ENCODE results near the gene ZNF716. TPM values are rescaled to one million over a fixed set of nuclear protein-coding genes. Genes with fewer than 3 reads are reported as not detected.
"Not testable (repeated sequence)": the region's sequence is repeated elsewhere in the genome, so short reads cannot be mapped to it uniquely, and the experiment has no call there.

ZNF716 gene
- total RNA-seq, 1 donor from 2014 or later: not detected

DNA sequence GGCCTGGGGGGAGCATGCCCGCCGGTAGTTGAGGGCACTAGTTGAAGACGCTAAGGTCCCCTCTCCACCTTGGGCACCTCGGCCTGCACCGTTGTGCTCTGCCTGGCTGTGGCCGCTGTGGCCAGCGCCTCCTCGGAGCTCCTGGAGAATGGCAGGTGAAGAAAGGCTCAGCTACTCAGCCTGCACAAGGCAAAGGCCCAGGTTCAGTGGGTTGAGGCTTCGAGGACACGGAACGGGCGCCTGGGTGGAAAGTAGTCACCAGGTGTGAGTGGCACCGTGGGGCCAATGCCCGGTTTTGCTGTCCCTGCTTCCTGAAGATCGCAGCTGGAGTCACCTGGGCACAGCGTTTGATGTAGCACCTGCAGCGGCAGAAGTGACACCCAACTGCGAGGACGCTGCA, 12.4 kb upstream of the ZNF716 start:
- Histone ChIP-seq H3K4me1 (no peaks in the 10 kb centered on the region), H3K36me3 (no peaks in the 10 kb centered on the region), H3K9me3 (no peaks in the 10 kb centered on the region), H3K4me3 (no peak overlapping the region), H3K27ac (no peak overlapping the region), H3K27me3 (no peaks in the 10 kb centered on the region)
- TF ChIP-seq POLR2AphosphoS5 (IDR thresholded peaks at IDR 0.05; ENCODE audit: insufficient read depth in 1 of 2, low read depth in 1 of 2): no peak
- TF ChIP-seq, protein P1, sequence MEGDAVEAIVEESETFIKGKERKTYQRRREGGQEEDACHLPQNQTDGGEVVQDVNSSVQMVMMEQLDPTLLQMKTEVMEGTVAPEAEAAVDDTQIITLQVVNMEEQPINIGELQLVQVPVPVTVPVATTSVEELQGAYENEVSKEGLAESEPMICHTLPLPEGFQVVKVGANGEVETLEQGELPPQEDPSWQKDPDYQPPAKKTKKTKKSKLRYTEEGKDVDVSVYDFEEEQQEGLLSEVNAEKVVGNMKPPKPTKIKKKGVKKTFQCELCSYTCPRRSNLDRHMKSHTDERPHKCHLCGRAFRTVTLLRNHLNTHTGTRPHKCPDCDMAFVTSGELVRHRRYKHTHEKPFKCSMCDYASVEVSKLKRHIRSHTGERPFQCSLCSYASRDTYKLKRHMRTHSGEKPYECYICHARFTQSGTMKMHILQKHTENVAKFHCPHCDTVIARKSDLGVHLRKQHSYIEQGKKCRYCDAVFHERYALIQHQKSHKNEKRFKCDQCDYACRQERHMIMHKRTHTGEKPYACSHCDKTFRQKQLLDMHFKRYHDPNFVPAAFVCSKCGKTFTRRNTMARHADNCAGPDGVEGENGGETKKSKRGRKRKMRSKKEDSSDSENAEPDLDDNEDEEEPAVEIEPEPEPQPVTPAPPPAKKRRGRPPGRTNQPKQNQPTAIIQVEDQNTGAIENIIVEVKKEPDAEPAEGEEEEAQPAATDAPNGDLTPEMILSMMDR (IDR thresholded peaks at IDR 0.05): no peak
- TF ChIP-seq POLR2A (IDR thresholded peaks at IDR 0.05): no peak
- intact Hi-C loops (cut with DNase I): no loop called here
- no peak for DNase-seq (ENCODE audit: extremely low spot score in 2 of 2)

DNA sequence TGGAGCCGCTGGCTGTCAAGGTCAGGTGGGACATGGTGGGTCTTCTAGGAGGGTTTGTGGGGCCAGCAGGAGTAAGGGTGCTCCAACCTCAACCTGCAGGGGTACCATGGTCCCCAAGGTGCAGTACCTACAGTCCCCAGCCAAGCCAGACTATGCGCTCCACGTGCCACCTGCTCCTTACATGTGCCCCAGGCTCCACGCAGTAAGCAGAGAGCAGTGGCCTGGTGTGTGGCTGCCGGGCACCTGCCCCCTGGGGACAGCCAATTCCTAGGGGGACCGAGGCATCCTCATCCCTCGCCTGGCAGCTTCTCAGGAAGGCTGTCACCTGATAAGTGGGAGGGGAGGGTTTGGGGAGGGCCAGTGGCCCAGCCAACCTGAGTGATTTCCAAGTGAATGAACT, 11.7 kb upstream of the ZNF716 start:
- Histone ChIP-seq H3K4me3 (no peak overlapping the region), H3K4me1 (no peaks in the 10 kb centered on the region), H3K27me3 (no peaks in the 10 kb centered on the region), H3K27ac (no peak overlapping the region), H3K9me3 (no peaks in the 10 kb centered on the region), H3K36me3 (no peaks in the 10 kb centered on the region)
- DNase-seq (ENCODE audit: extremely low spot score in 2 of 2): no peak
- no peak for TF ChIP-seq POLR2A (IDR thresholded peaks at IDR 0.05)
- no peak for TF ChIP-seq POLR2AphosphoS5 (IDR thresholded peaks at IDR 0.05; ENCODE audit: insufficient read depth in 1 of 2, low read depth in 1 of 2)
- TF ChIP-seq, protein P1 (IDR thresholded peaks at IDR 0.05): no peak
- intact Hi-C loops (cut with DNase I): no loop called here

DNA sequence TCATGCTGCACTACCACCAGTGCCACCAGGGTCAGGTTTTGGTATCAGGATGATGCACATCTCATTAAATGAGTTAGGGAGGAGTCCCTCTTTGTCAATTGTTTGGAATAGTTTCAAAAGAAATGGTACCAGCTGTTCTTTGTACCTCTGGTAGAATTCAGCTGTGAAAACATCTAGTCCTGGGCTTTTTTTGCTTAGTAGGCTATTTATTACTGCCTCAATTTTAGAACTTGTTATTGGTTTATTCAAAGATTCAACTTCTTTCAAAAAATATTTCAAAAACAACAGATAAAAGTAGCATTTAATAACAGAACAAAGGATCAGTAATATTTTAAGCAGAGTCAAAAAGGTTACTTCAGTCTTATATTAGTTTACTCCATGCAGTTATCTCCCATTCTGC, 6.4 kb upstream of the ZNF716 start:
- TF ChIP-seq, protein P1 (IDR thresholded peaks at IDR 0.05): no peak
- TF ChIP-seq POLR2AphosphoS5 (IDR thresholded peaks at IDR 0.05; ENCODE audit: insufficient read depth in 1 of 2, low read depth in 1 of 2) (no peak), POLR2A (IDR thresholded peaks at IDR 0.05) (no peak)
- Histone ChIP-seq H3K36me3 (no peaks in the 10 kb centered on the region), H3K4me3 (no peak overlapping the region), H3K27me3 (no peaks in the 10 kb centered on the region), H3K4me1 (no peaks in the 10 kb centered on the region), H3K9me3 (no peaks in the 10 kb centered on the region), H3K27ac (no peak overlapping the region)
- no peak for DNase-seq (ENCODE audit: extremely low spot score in 2 of 2)
- intact Hi-C loops (cut with DNase I): no loop called here

DNA sequence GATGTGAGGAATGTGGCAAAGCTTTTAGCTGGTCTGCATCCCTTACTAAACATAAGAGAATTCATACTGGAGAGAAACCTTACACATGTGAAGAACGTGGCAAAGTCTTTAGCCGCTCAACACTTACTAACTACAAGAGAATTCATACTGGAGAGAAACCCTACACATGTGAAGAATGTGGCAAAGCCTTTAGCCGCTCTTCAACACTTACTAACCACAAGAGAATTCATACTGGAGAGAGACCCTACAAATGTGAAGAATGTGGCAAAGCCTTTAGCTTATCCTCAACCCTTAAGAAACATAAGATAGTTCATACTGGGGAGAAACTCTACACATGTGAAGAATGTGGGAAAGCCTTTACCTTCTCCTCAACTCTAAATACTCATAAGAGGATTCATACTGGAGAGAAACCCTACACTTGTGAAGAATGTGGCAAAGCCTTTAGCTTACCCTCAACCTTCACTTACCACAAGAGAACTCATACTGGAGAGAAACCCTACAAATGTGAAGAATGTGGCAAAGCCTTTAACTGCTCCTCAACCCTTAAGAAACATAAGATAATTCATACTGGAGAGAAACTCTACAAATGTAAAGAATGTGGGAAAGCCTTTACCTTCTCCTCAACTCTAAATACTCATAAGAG, 19.3 kb downstream of the ZNF716 start:
- H3K36me3 ChIP-seq; H3K4me3 ChIP-seq; H3K27ac ChIP-seq; DNase-seq (ENCODE audit: extremely low spot score in 2 of 2); intact Hi-C loops (cut with DNase I); H3K4me1 ChIP-seq; H3K27me3 ChIP-seq: not testable (repeated sequence)
- peaks cover 22% of the 10 kb centered on the region for H3K9me3 ChIP-seq

DNA sequence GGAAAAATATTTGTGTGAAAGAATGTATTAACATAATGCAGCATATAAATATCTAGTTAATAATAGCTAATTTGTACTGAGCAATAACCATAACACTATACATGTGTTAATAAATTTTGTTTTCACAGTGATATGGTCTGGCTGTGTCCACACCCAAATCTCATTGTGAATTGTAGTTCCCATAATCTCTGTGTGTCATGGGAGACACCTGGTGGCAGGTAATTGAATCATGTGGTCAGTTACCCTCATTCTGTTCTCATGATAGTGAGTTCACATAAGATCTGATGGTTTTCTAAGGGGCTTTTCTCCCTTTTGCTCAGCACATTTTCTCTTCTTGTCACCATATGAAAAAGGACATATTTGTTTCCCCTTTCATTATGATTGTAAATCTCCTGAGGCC, 30.3 kb downstream of the ZNF716 start:
- H3K9me3 ChIP-seq; DNase-seq (ENCODE audit: extremely low spot score in 2 of 2); H3K4me1 ChIP-seq; H3K36me3 ChIP-seq; H3K4me3 ChIP-seq; intact Hi-C loops (cut with DNase I); H3K27me3 ChIP-seq; H3K27ac ChIP-seq: not testable (repeated sequence)

DNA sequence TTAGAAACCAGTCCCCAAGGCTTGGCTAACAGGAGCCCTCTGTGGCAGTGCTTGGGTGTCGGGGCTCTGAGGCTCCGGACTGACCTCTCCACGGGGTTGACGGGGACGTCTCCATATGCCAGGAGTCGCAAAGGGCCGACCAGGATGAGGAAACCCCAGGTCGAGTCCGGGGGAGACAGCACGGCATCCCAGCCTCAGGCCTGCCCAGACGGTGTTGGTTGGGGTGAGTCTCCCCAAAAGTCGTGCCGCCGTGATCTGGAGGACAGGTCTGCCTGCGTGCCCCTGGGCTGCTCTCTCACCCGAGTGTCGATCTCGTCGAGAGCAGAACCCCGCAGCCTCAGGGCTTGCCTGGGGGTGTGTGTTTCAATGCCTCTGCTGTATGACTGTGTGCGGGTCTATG, 35.0 kb downstream of the ZNF716 start:
- H3K4me3 ChIP-seq; DNase-seq (ENCODE audit: extremely low spot score in 2 of 2); H3K36me3 ChIP-seq; intact Hi-C loops (cut with DNase I); H3K9me3 ChIP-seq; H3K27ac ChIP-seq; H3K4me1 ChIP-seq; H3K27me3 ChIP-seq: not testable (repeated sequence)

DNA sequence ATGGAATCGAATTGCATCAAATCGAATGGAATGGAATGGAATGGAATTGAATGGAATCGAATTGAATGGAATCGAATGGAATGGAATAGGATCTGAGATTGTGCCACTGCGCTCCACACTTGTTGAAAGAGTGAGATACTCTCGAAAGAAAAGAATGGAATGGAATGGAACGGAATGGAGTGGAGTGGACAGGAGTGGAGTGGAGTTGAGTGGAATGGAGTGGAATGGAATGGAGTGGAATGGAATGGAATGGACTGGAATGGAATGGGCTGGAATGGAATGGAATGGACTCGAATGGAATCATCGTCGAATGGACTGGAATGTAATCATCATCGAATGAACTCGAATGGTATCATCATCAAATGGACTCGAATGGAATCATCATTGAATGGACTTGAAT, 38.0 kb downstream of the ZNF716 start:
- Histone ChIP-seq H3K9me3 (no peaks in the 10 kb centered on the region), H3K27me3 (no peaks in the 10 kb centered on the region), H3K27ac (no peak overlapping the region), H3K36me3 (no peaks in the 10 kb centered on the region), H3K4me3 (no peak overlapping the region), H3K4me1 (no peaks in the 10 kb centered on the region)
- intact Hi-C loops (cut with DNase I): no loop called here
- TF ChIP-seq POLR2AphosphoS5 (IDR thresholded peaks at IDR 0.05; ENCODE audit: insufficient read depth in 1 of 2, low read depth in 1 of 2): no peak
- TF ChIP-seq, protein P1 (IDR thresholded peaks at IDR 0.05): no peak
- no peak for TF ChIP-seq POLR2A (IDR thresholded peaks at IDR 0.05)
- no peak for DNase-seq (ENCODE audit: extremely low spot score in 2 of 2)

DNA sequence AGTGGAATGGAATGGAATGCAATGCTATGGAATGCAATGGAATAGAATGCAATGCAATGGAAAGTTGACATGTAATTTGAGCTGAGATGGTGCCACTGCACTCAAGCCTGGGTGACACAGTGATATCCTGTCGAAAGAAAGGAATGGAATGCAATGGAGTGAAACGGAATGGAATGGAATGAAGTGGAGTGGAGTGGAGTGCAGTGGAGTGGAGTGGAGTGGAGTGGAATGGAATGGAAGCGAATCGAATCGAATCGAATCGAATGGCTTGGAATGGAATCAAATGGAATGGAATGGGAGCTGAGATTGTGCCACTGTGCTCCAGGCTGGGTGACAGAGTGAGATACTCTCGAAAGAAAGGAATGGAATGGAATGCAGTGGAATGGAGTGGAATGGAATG, 45.1 kb downstream of the ZNF716 start:
- H3K27ac ChIP-seq; DNase-seq (ENCODE audit: extremely low spot score in 2 of 2); H3K27me3 ChIP-seq: not testable (repeated sequence)

More for the DNA sequence above, 45.1 kb downstream of the ZNF716 start:
- intact Hi-C loops (cut with DNase I); H3K4me1 ChIP-seq; H3K36me3 ChIP-seq; H3K9me3 ChIP-seq; H3K4me3 ChIP-seq: not testable (repeated sequence)

Data from vagina (tissue), 2 donors.